Omental fat pad (tissue), 4 donors: ENCODE data around the gene GRM8. TPM values are rescaled to one million over a fixed set of nuclear protein-coding genes. Genes with fewer than 3 reads are reported as not detected.

Experiments used
- ATAC-seq: fragments of 150-250 bp; one replicate; pipeline ENCODE4 v1.9.1; 2016; ENCODE audit warnings: mild to moderate bottlenecking, moderate library complexity; ENCODE audit not compliant: low FRiP score
- DNase-seq: peaks from one replicate; pipeline ENCODE4 v3.0.0-alpha.2; 2019; ENCODE audit warnings: low spot score
- CTCF ChIP-seq, 3 donors: fragments of 450-650 bp; IDR thresholded peaks; one replicate each; pipeline ENCODE4 v1.5.1; 2016 to 2017; ENCODE audit warnings: antibody characterized with exemption in 3 of 3, mild to moderate bottlenecking in 3 of 3, moderate library complexity in 2 of 3
- total RNA-seq, 4 donors: library from RNA; depleted of rRNA; stranded (reverse); fragments of >200 nt; gene quantifications; one replicate each; pipeline ENCODE4 v1.1.0, GENCODE V29; 2016

GRM8 gene
- total RNA-seq, 4 donors from 2014 or later, result not detected

GRCh38 chr7:127233630-127234029, 19.1 kb downstream of the GRM8 start:
- TF ChIP-seq CTCF (IDR thresholded peaks at IDR 0.05), result no peak
- no peak for ATAC-seq
- DNase-seq, result no peak

- ATAC-seq (no peak), DNase-seq (no peak)
- TF ChIP-seq CTCF (IDR thresholded peaks at IDR 0.05), result no peak
These were observed 21.3 kb downstream of the GRM8 start for GRCh38 chr7:127231415-127231814.

- no peak for TF ChIP-seq CTCF (IDR thresholded peaks at IDR 0.05)
- ATAC-seq, result no peak
- DNase-seq, result no peak
These were observed 22.4 kb downstream of the GRM8 start for GRCh38 chr7:127230192-127230925.

GRCh38 chr7:127226685-127227374, 25.9 kb downstream of the GRM8 start:
- no peak for TF ChIP-seq CTCF (IDR thresholded peaks at IDR 0.05)
- DNase-seq (no peak), ATAC-seq (no peak)

- no peak for TF ChIP-seq CTCF (IDR thresholded peaks at IDR 0.05)
- no peak for ATAC-seq
- DNase-seq, result no peak
These were observed 31.0 kb downstream of the GRM8 start for GRCh38 chr7:127221731-127222130.

- no peak for ATAC-seq
- DNase-seq, result no peak
- TF ChIP-seq CTCF (IDR thresholded peaks at IDR 0.05), result no peak
These were observed 37.6 kb downstream of the GRM8 start for GRCh38 chr7:127214956-127215718.
